Amniotic epithelial cell (primary cell): Measurements from ENCODE around the gene GPR37L1.
"Not testable (repeated sequence)": the region's sequence is repeated elsewhere in the genome, so short reads cannot be mapped to it uniquely, and the experiment has no call there.

Source experiments
- DNase-seq: peaks from one replicate; pipeline ENCODE4 v3.0.0-alpha.2; 2010; ENCODE audit warnings: low read depth

The GPR37L1 gene

GRCh38 chr1:202107801-202108731 is 14.7 kb upstream of the GPR37L1 start:
- DNase-seq = no peak

- DNase-seq = no peak
These were observed 11.7 kb upstream of the GPR37L1 start for GRCh38 chr1:202110977-202111376.

GRCh38 chr1:202111589-202111988 is 11.1 kb upstream of the GPR37L1 start:
- not testable (repeated sequence) for DNase-seq

- DNase-seq = no peak
These were observed 9.6 kb upstream of the GPR37L1 start for GRCh38 chr1:202112859-202113689.

GRCh38 chr1:202113690-202114300 is 8.9 kb upstream of the GPR37L1 start:
- DNase-seq = no peak

- no peak for DNase-seq
These were observed 6.4 kb upstream of the GPR37L1 start for GRCh38 chr1:202116287-202116686.

GRCh38 chr1:202117898-202118371 is 4.8 kb upstream of the GPR37L1 start:
- no peak for DNase-seq

GRCh38 chr1:202121006-202121405 is 1.7 kb upstream of the GPR37L1 start:
- DNase-seq = no peak

GRCh38 chr1:202123336-202123813 is 658 bp downstream of the GPR37L1 start:
- DNase-seq = no peak

GRCh38 chr1:202124142-202124541 is 1.4 kb downstream of the GPR37L1 start:
- no peak for DNase-seq

GRCh38 chr1:202125611-202126010 is 2.9 kb downstream of the GPR37L1 start:
- no peak for DNase-seq

GRCh38 chr1:202126426-202126825 is 3.7 kb downstream of the GPR37L1 start:
- DNase-seq = no peak

GRCh38 chr1:202127061-202127460 is 4.3 kb downstream of the GPR37L1 start:
- DNase-seq = no peak

- no peak for DNase-seq
These were observed 5.3 kb downstream of the GPR37L1 start for GRCh38 chr1:202127836-202128622.

- no peak for DNase-seq
These were observed 7.0 kb downstream of the GPR37L1 start for GRCh38 chr1:202129453-202130296.

- no peak for DNase-seq
These were observed 7.6 kb downstream of the GPR37L1 start for GRCh38 chr1:202130297-202130721.

GRCh38 chr1:202130816-202131522 is 8.3 kb downstream of the GPR37L1 start:
- DNase-seq = no peak

- peak; percentile 37 for DNase-seq
These were observed 9.5 kb downstream of the GPR37L1 start for GRCh38 chr1:202131956-202132821.

- DNase-seq = no peak
These were observed 10.3 kb downstream of the GPR37L1 start for GRCh38 chr1:202133001-202133400.
